ENCODE measurements around the gene NCBP2. TPM values are rescaled to one million over a fixed set of nuclear protein-coding genes. Genes with fewer than 3 reads are reported as not detected.

The NCBP2 gene
- total RNA-seq, 2 experiments from 2014 or later, result 52.5 to 68.9 TPM

- Mint-ChIP-seq H3K36me3 (no peaks in the 10 kb centered on the region), H3K9me3 (ENCODE audit: low read depth) (no peaks in the 10 kb centered on the region), H3K27me3 (peaks cover 20% of the 10 kb centered on the region), H3K27ac (no peak overlapping the region), H3K4me3 (no peak overlapping the region), H3K4me1 (peaks cover 11% of the 10 kb centered on the region)
- DNase-seq (peak; percentile 23), ATAC-seq (no peak)
- CTCF ChIA-PET, result no interaction called here
Observed at GRCh38 chr3:196975349-196975748, 33.0 kb upstream of the NCBP2 start.

GRCh38 chr3:196974661-196975060 lies 32.3 kb upstream of the NCBP2 start:
- ATAC-seq, result no peak
- no peaks in the 10 kb centered on the region for H3K36me3 Mint-ChIP-seq
- no peak overlapping the region for H3K27ac Mint-ChIP-seq
- peaks cover 15% of the 10 kb centered on the region for H3K4me1 Mint-ChIP-seq
- H3K4me3 Mint-ChIP-seq, result no peak overlapping the region
- CTCF ChIA-PET, result no interaction called here
- peak; percentile 19 for DNase-seq
- no peaks in the 10 kb centered on the region for H3K9me3 Mint-ChIP-seq (ENCODE audit: low read depth)
- H3K27me3 Mint-ChIP-seq, result peaks cover 23% of the 10 kb centered on the region

GRCh38 chr3:196971094-196971698 lies 28.9 kb upstream of the NCBP2 start:
- CTCF ChIA-PET, result interaction anchor here (0.8 to 4.8 kb wide), 8 partner anchors 8 to 442 kb away, joined by 3 to 53 read pairs (median 5); partner anchors contain the start of gene NCBP2
- DNase-seq (peak; percentile 37), ATAC-seq (no peak)
- Mint-ChIP-seq H3K27ac (no peak overlapping the region), H3K9me3 (ENCODE audit: low read depth) (no peaks in the 10 kb centered on the region), H3K36me3 (peaks cover 6% of the 10 kb centered on the region), H3K4me3 (no peak overlapping the region), H3K4me1 (peaks cover 17% of the 10 kb centered on the region), H3K27me3 (peaks cover 22% of the 10 kb centered on the region)

- H3K36me3 Mint-ChIP-seq, result peaks cover 10% of the 10 kb centered on the region
- CTCF ChIA-PET, result interaction anchor here (1.0 to 4.8 kb wide), 13 partner anchors 8 to 448 kb away, joined by 3 to 53 read pairs (median 4); partner anchors contain the start of gene NCBP2
- peak overlapping the region; percentile 52 for H3K4me3 Mint-ChIP-seq
- DNase-seq, result peak; percentile 39
- no peaks in the 10 kb centered on the region for H3K9me3 Mint-ChIP-seq (ENCODE audit: low read depth)
- H3K27ac Mint-ChIP-seq, result peak overlapping the region; percentile 42
- peaks cover 22% of the 10 kb centered on the region for H3K27me3 Mint-ChIP-seq
- ATAC-seq, result no peak
- H3K4me1 Mint-ChIP-seq, result peaks cover 17% of the 10 kb centered on the region
Observed at GRCh38 chr3:196970547-196971093, 28.3 kb upstream of the NCBP2 start.

GRCh38 chr3:196969660-196970546 lies 27.6 kb upstream of the NCBP2 start:
- ATAC-seq (peak; percentile 74), DNase-seq (peak; percentile 70)
- H3K27ac Mint-ChIP-seq, result peak overlapping the region; percentile 42
- H3K36me3 Mint-ChIP-seq, result peaks cover 10% of the 10 kb centered on the region
- no peaks in the 10 kb centered on the region for H3K9me3 Mint-ChIP-seq (ENCODE audit: low read depth)
- peaks cover 22% of the 10 kb centered on the region for H3K27me3 Mint-ChIP-seq
- peaks cover 17% of the 10 kb centered on the region for H3K4me1 Mint-ChIP-seq
- H3K4me3 Mint-ChIP-seq, result peak overlapping the region; percentile 52
- CTCF ChIA-PET, result interaction anchor here (0.6 to 4.8 kb wide), 29 partner anchors 9 to 448 kb away, joined by 3 to 53 read pairs (median 4); partner anchors contain the start of genes CEP19, NCBP2, PAK2 and PIGX

GRCh38 chr3:196969134-196969659 lies 26.9 kb upstream of the NCBP2 start:
- peaks cover 22% of the 10 kb centered on the region for H3K27me3 Mint-ChIP-seq
- peaks cover 17% of the 10 kb centered on the region for H3K4me1 Mint-ChIP-seq
- no peaks in the 10 kb centered on the region for H3K9me3 Mint-ChIP-seq (ENCODE audit: low read depth)
- peak overlapping the region; percentile 70 for H3K4me3 Mint-ChIP-seq
- CTCF ChIA-PET, result interaction anchor here (0.6 to 4.8 kb wide), 28 partner anchors 10 to 447 kb away, joined by 3 to 53 read pairs (median 4); partner anchors contain the start of genes CEP19, NCBP2, PAK2 and PIGX
- DNase-seq (peak; percentile 67), ATAC-seq (peak; percentile 51)
- peaks cover 10% of the 10 kb centered on the region for H3K36me3 Mint-ChIP-seq
- H3K27ac Mint-ChIP-seq, result peak overlapping the region; percentile 75

GRCh38 chr3:196968233-196969133 lies 26.2 kb upstream of the NCBP2 start, which contains the start of gene PIGZ:
Gene PIGZ, minus strand, starts transcription at chr3:196968833. Its CDS starts 16,802 bp downstream, at chr3:196952031.
- DNase-seq (peak; percentile 45), ATAC-seq (peak; percentile 81)
- no peaks in the 10 kb centered on the region for H3K9me3 Mint-ChIP-seq (ENCODE audit: low read depth)
- peaks cover 22% of the 10 kb centered on the region for H3K27me3 Mint-ChIP-seq
- peaks cover 17% of the 10 kb centered on the region for H3K4me1 Mint-ChIP-seq
- peak within 1 kb of the TSS; percentile 75 for H3K27ac Mint-ChIP-seq
- H3K36me3 Mint-ChIP-seq, result peaks cover 10% of the 10 kb centered on the region
- H3K4me3 Mint-ChIP-seq, result peak within 1 kb of the TSS; percentile 70
- CTCF ChIA-PET, result interaction anchor here (0.8 to 4.8 kb wide), 10 partner anchors 9 to 440 kb away, joined by 3 to 53 read pairs (median 4); partner anchors contain the start of gene NCBP2

- Mint-ChIP-seq H3K9me3 (ENCODE audit: low read depth) (no peaks in the 10 kb centered on the region), H3K27me3 (peaks cover 22% of the 10 kb centered on the region), H3K4me1 (peaks cover 17% of the 10 kb centered on the region), H3K36me3 (peaks cover 10% of the 10 kb centered on the region), H3K4me3 (peak overlapping the region; percentile 67), H3K27ac (no peak overlapping the region)
- ATAC-seq, result no peak
- DNase-seq, result no peak
- CTCF ChIA-PET, result interaction anchor here (0.9 to 4.8 kb wide), 2 partner anchors 8 to 131 kb away, joined by 3 to 53 read pairs; no protein-coding TSS in a partner anchor
Observed at GRCh38 chr3:196967412-196968232, 25.3 kb upstream of the NCBP2 start.

GRCh38 chr3:196966526-196967401 lies 24.4 kb upstream of the NCBP2 start:
- Mint-ChIP-seq H3K4me3 (no peak overlapping the region), H3K27ac (no peak overlapping the region), H3K4me1 (peaks cover 17% of the 10 kb centered on the region), H3K36me3 (peaks cover 10% of the 10 kb centered on the region), H3K27me3 (peaks cover 23% of the 10 kb centered on the region), H3K9me3 (ENCODE audit: low read depth) (no peaks in the 10 kb centered on the region)
- CTCF ChIA-PET, result no interaction called here
- no peak for ATAC-seq
- no peak for DNase-seq

- Mint-ChIP-seq H3K4me1 (peaks cover 17% of the 10 kb centered on the region), H3K27me3 (peaks cover 17% of the 10 kb centered on the region), H3K36me3 (peaks cover 10% of the 10 kb centered on the region), H3K27ac (no peak overlapping the region), H3K4me3 (no peak overlapping the region), H3K9me3 (ENCODE audit: low read depth) (no peaks in the 10 kb centered on the region)
- CTCF ChIA-PET, result no interaction called here
- DNase-seq (no peak), ATAC-seq (no peak)
Observed at GRCh38 chr3:196965804-196966173, 23.5 kb upstream of the NCBP2 start.
